Measurements from ENCODE around the gene DNAJC24.
A peak's percentile ranks its signal among the peaks of the same experiment; 100 is the strongest.
"Not testable (repeated sequence)": the region's sequence is repeated elsewhere in the genome, so short reads cannot be mapped to it uniquely, and the experiment has no call there.

The DNAJC24 gene, protein sequence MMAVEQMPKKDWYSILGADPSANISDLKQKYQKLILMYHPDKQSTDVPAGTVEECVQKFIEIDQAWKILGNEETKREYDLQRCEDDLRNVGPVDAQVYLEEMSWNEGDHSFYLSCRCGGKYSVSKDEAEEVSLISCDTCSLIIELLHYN

DNA sequence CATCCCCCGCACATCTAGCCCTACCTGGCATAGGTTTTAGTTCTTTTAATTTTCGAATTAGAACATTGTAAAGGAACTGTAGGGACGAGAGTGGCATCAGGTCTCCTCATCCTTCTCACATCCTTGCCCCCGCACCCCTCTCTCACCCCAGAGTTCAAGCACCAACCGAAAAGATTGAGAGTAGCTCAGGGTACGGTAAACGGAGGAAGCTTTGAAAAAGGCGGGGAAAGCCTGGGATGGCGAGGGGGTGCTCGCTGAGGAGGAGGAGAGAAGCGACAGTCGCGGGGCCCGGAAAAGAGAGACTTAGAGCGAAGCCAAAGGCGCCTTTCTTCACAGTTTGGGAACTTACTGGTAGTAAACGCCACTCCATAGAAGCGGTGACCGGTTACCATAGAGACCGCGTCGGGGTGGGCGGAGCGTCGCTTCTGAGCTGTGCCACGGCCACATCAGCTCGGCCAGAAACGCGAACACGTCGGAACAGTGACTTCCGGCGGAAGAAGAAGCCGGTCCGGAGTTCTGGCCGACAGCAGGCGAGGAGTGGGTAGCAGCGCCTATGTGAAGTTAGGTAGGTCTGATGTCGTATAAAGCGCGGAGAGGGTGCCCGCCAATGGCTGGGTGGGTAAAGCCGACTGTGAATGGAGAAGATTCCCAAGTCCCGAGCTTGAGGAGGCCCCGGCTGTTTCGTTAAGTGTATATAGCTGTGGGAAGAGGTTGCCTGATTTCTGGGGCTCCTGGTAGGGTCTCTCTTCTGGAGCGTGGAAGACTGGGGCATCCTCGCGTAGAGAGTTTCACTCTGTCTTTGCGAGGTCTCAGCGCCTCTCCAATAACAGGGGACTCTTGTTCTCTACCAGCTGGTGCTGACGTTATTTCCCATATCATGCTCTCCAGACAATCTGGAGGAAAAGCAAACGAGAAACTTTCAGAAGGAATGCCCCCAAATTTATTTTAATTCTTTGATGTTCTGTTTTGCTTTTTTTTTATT, at the start of gene DNAJC24, which contains the start of gene DCDC1:
Gene DNAJC24 (plus strand): TSS at position 513 of the 982 bp plus-strand sequence. CDS start 889 bp downstream, outside the sequence.
Gene DCDC1 (minus strand): TSS at position 392 of the 982 bp plus-strand sequence. CDS start 41,459 bp downstream, outside the sequence.
- peak; percentile 87 for DNase-seq

- DNase-seq: not testable (repeated sequence)
Measured at GRCh38 chr11:31321494-31321893, 48.2 kb upstream of the DNAJC24 start.

GRCh38 chr11:31323145-31323544, 46.5 kb upstream of the DNAJC24 start:
- DNase-seq: no peak

DNA sequence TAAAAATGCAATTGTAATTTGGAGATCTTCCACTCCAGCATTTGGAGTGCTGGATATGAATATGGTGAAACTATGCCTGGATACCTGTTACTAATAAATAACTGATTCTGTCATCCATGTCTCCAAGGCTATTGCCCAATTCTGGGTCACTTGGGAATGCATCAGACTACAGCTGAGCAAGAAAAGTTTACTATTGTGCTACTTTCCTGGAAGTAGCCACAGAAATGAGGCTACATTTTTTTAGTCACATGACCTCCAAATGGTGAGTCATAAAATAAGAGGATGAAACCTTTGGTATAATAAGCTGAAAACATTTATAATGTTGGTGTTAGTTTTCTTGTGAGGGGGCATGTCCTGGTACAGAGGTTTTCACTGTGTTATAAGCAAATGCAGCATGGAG, 44.5 kb upstream of the DNAJC24 start:
- no peak for DNase-seq

DNA sequence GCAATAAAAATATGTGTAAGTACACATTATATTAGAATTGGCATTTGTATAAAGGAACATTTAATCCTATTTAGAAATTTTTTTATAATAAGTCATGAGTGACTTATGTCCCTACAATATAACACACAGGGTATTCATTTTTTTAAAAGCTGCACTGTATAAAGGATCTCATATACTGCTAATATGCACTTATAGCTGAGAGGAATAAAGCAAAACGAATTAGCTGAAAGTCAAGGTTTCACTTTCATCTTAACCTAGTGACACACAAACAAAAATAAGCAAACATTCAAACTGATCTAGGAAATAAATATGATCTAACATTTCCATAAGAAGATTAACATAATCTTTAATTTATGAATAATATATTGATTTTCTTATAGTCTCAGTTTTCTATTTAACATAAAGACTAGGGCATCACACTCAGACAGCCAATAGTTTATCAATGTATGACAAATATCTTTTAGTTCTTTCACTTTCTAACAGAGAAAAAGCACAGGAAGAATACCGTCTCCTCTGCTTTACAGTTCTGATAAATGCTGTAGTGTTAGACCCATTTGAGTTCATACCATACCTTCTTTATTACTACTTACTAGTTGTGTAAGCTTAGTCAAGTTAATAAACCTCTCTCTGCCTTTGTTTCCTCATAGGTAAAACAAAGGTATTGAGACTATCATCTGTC, 43.1 kb upstream of the DNAJC24 start:
- no peak for DNase-seq

- no peak for DNase-seq
Measured at GRCh38 chr11:31327417-31327816, 42.2 kb upstream of the DNAJC24 start.

- no peak for DNase-seq
Measured at GRCh38 chr11:31328697-31329096, 41.0 kb upstream of the DNAJC24 start.

DNA sequence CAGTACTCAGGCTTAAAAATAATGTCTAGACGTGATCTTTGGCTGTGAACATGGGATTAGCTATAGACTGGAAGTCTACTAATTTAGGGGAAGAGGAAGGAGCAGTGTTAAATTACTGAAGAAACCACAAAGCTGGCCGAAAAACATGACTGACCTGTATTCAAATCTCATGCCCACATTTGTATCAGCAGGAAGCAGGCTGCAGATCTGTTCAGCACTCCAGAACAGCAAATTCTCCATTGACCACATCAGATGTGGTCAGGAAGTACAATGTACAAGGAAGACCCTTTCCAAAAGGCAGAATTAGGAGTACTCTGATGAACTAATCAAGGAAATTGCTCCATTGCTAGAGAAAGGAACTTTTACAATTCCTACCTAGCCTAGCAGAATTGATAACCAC, 31.9 kb upstream of the DNAJC24 start:
- DNase-seq: no peak

- no peak for DNase-seq
Measured at GRCh38 chr11:31340903-31341572, 28.6 kb upstream of the DNAJC24 start.

- DNase-seq: no peak
Measured at GRCh38 chr11:31351168-31351567, 18.5 kb upstream of the DNAJC24 start.

DNA sequence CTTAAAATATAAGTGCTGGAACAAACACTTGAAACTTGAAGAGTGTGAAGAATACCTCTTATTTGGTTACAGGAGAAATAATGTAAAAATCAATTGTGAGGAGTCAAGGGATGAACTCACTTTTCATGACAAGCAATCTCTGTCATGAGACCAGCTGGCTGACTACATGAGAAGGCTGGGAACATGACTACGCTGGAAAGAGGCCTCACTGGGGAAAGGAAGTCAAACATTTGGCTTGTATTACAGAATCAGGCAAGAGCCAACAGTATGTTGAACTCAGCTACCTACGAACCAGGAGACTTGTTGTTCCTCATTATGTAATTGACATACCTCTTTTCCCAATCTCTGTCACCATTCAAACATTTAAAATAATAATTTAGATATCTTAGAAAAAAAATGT, 14.5 kb upstream of the DNAJC24 start:
- peak; percentile 31 for DNase-seq

GRCh38 chr11:31355817-31356216, 13.8 kb upstream of the DNAJC24 start:
- no peak for DNase-seq

- DNase-seq: no peak
Measured at GRCh38 chr11:31361743-31362142, 7.9 kb upstream of the DNAJC24 start.

- DNase-seq: no peak
Measured at GRCh38 chr11:31366795-31367194, 2.9 kb upstream of the DNAJC24 start.

- DNase-seq: no peak
Measured at GRCh38 chr11:31375879-31376278, 6.2 kb downstream of the DNAJC24 start.

- DNase-seq: no peak
Measured at GRCh38 chr11:31383116-31383515, 13.5 kb downstream of the DNAJC24 start.

DNA sequence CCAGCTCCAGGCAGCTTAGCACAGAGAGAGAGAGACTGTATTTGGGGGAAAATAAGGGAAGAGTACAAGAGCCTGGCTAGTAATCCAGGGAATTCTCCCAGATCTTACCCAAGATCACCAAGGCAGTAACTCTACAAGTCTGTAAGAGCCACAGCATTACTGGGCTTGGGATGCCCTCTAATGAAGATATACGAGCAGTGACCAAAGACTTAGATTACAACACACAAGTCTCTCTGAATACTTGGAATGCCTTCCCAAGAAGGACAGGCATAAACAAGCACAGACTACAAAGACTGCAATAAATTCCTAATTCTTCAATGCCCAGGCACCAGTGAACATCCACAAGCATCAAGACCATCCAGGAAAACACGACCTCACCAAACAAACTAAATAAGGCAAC, 17.7 kb downstream of the DNAJC24 start:
- DNase-seq: no peak

- no peak for DNase-seq
Measured at GRCh38 chr11:31397239-31397834, 27.7 kb downstream of the DNAJC24 start.

- DNase-seq: no peak
Measured at GRCh38 chr11:31404614-31405013, 35.0 kb downstream of the DNAJC24 start.

DNA sequence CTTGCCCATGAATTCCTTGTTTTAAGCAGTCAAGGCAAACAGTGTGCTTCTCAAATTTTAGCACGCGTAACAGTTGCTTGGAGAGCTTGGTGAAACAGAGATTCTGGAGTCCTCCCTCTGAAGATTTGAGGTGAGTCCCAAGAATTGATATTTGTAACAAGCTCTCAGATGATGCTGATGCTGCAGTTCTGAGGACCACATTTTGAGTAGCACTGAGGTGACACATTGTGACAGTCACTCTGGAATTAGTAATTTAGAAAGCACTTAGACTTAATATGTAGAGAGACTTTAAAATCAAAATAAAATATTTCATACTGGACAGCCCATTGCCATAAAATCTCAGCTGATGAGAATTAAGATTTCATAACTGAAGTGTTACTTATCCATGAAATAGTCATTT, 38.5 kb downstream of the DNAJC24 start:
- no peak for DNase-seq

DNA sequence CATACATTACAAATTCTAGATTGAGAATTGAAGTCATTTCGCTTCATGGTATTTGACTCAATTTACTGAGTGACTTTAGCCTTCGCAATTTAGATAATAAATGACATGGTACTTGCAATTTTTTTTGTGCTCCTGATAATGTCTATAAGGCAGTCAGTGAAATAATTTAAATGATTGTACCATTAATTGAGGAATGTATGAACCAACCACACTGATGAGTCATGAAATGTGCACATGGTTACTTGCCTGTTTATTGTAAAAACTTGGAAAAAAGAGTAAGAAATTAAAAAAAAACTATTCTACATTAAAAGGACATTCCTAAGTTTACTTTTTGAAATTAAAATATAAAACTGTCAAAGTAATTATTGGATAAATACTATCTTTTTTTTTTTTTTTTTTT, 43.3 kb downstream of the DNAJC24 start:
- DNase-seq: no peak

- DNase-seq: no peak
Measured at GRCh38 chr11:31414338-31414737, 44.7 kb downstream of the DNAJC24 start.

- DNase-seq: no peak
Measured at GRCh38 chr11:31415435-31415834, 45.8 kb downstream of the DNAJC24 start.

Data from DMS153 (cell line).